ENCODE results near the gene SCAPER. TPM values are rescaled to one million over a fixed set of nuclear protein-coding genes. Genes with fewer than 3 reads are reported as not detected.

SCAPER gene
- total RNA-seq, 6 donors from 2014 or later: 14.4 to 67.1 (median 27.6) TPM

DNA sequence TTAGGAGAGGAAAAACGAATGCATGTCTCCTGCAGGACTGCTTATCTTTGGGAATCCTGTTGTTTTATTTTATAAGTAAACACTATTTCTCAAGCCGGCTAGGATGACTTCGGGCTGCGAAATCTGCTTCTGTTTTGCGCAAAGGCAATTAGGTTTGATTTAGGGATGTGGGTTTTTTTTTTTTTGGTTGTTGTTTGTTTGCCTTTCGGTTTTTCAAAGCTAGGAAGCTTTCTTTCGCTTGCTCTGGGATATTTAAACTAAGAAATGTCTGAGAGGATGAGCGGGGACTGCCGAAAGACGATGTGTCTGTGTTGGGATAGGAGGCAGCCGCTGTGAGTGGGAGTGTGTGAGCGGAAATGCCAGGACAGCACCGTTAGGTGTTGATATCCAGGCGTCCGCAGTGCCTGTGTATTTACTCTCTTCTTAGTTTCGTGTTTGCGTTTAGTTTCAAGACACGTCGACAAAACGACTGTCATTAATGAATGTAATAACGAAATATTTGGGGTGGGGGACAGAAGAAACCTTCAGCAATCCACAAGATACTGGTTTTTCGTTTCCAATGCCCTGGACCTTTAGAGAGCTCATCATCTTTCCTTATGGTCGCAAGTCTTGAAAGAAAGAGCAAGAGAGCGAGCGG lies 568.0 kb downstream of the SCAPER start:
- DNase-seq (no peak), ATAC-seq (ENCODE audit: low FRiP score in 2 of 2) (no peak)
- peaks cover 0 to 3% (median 0%) of the 10 kb centered on the region in 4 donors for H3K9me3 ChIP-seq
- H3K4me1 ChIP-seq: peaks cover 52 to 72% (median 56%) of the 10 kb centered on the region in 4 donors
- H3K36me3 ChIP-seq: no peaks in the 10 kb centered on the region
- no peak overlapping the region for H3K27ac ChIP-seq
- peaks cover 4 to 80% (median 56%) of the 10 kb centered on the region in 4 donors for H3K27me3 ChIP-seq
- peak overlapping the region in 2 of 4 donors; percentile 36 to 42 for H3K4me3 ChIP-seq
- 11 to 12% methylated on average over 25 of the region's 25 CpGs for WGBS, 2 donors
- TF ChIP-seq CTCF (IDR thresholded peaks at IDR 0.05) (no peak), EP300 (IDR thresholded peaks at IDR 0.05) (no peak), POLR2AphosphoS5 (IDR thresholded peaks at IDR 0.05) (no peak), POLR2A (IDR thresholded peaks at IDR 0.05) (no peak)

GRCh38 chr15:76336254-76337058 lies 568.7 kb downstream of the SCAPER start, which contains the start of gene ISL2:
Gene ISL2 (plus strand): TSS chr15:76336773. CDS start chr15:76336884, 111 bp downstream.
- H3K4me3 ChIP-seq: peak within 1 kb of the TSS in 3 of 4 donors; percentile 28 to 42 (median 36)
- ATAC-seq (ENCODE audit: low FRiP score in 2 of 2) (peak in 1 of 2 donors; percentile 56), DNase-seq (peak; percentile 65 to 91)

GRCh38 chr15:76335307-76336253 lies 569.6 kb downstream of the SCAPER start:
- Histone ChIP-seq H3K4me3 (peak overlapping the region in 3 of 4 donors; percentile 28 to 42 (median 36)), H3K4me1 (peaks cover 36 to 56% (median 40%) of the 10 kb centered on the region in 4 donors), H3K27me3 (peaks cover 4 to 64% (median 40%) of the 10 kb centered on the region in 4 donors), H3K36me3 (no peaks in the 10 kb centered on the region), H3K9me3 (peaks cover 0 to 3% (median 0%) of the 10 kb centered on the region in 4 donors), H3K27ac (no peak overlapping the region)
- no peak for ATAC-seq (ENCODE audit: low FRiP score in 2 of 2)
- TF ChIP-seq EP300 (IDR thresholded peaks at IDR 0.05): no peak
- TF ChIP-seq POLR2AphosphoS5 (IDR thresholded peaks at IDR 0.05): no peak
- no peak for TF ChIP-seq POLR2A (IDR thresholded peaks at IDR 0.05)
- no peak for TF ChIP-seq CTCF (IDR thresholded peaks at IDR 0.05)
- DNase-seq: peak in 1 of 2 donors; percentile 85
- WGBS, 2 donors: 12 to 17% methylated on average over 32 to 38 of the region's 39 CpGs

More at GRCh38 chr15:76336254-76337058, 568.7 kb downstream of the SCAPER start, which contains the start of gene ISL2:
- H3K27me3 ChIP-seq: peaks cover 4 to 73% (median 49%) of the 10 kb centered on the region in 4 donors
- H3K27ac ChIP-seq: no peak within 1 kb of the TSS
- H3K4me1 ChIP-seq: peaks cover 45 to 65% (median 49%) of the 10 kb centered on the region in 4 donors
- H3K36me3 ChIP-seq: no peaks in the 10 kb centered on the region
- TF ChIP-seq POLR2A (IDR thresholded peaks at IDR 0.05) (no peak), POLR2AphosphoS5 (IDR thresholded peaks at IDR 0.05) (no peak), EP300 (IDR thresholded peaks at IDR 0.05) (no peak), CTCF (IDR thresholded peaks at IDR 0.05) (no peak)
- WGBS, 2 donors: 10 to 12% methylated on average over 16 to 33 of the region's 40 CpGs
- H3K9me3 ChIP-seq: peaks cover 0 to 3% (median 0%) of the 10 kb centered on the region in 4 donors

Data from upper lobe of left lung (tissue), 6 donors.